Hepatocyte (in vitro differentiated cells): ENCODE results near the gene IL20RA.

Source experiments
- EZH2 ChIP-seq: fragments of 200-600 bp; sonication (generic); IDR thresholded peaks from 2 replicates; pipeline ENCODE4 v1.6.1; 2016; ENCODE audit warnings: antibody characterized with exemption, mild to moderate bottlenecking, borderline replicate concordance
- EZH2phosphoT487 ChIP-seq: fragments of 200-600 bp; sonication (generic); IDR thresholded peaks from one replicate; pipeline ENCODE4 v1.6.1; 2018; ENCODE audit warnings: antibody characterized with exemption, mild to moderate bottlenecking, low read depth, moderate library complexity; ENCODE audit not compliant: unreplicated experiment, severe bottlenecking
- TF ChIP-seq, protein P1 (sequence below): fragments of 200-600 bp; sonication (generic); IDR thresholded peaks from 2 replicates; pipeline ENCODE4 v1.5.1; 2016; ENCODE audit warnings: antibody characterized with exemption, mild to moderate bottlenecking; ENCODE audit not compliant: poor library complexity

- TF ChIP-seq, protein P1, sequence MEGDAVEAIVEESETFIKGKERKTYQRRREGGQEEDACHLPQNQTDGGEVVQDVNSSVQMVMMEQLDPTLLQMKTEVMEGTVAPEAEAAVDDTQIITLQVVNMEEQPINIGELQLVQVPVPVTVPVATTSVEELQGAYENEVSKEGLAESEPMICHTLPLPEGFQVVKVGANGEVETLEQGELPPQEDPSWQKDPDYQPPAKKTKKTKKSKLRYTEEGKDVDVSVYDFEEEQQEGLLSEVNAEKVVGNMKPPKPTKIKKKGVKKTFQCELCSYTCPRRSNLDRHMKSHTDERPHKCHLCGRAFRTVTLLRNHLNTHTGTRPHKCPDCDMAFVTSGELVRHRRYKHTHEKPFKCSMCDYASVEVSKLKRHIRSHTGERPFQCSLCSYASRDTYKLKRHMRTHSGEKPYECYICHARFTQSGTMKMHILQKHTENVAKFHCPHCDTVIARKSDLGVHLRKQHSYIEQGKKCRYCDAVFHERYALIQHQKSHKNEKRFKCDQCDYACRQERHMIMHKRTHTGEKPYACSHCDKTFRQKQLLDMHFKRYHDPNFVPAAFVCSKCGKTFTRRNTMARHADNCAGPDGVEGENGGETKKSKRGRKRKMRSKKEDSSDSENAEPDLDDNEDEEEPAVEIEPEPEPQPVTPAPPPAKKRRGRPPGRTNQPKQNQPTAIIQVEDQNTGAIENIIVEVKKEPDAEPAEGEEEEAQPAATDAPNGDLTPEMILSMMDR, result no peak
- no peak for TF ChIP-seq EZH2phosphoT487
- TF ChIP-seq EZH2, result no peak
These were observed 7.2 kb upstream of the IL20RA start for GRCh38 chr6:137051790-137052472.
